Natural killer cell (primary cell): Measurements from ENCODE around the gene DOCK4. TPM values are rescaled to one million over a fixed set of nuclear protein-coding genes. Genes with fewer than 3 reads are reported as not detected.

Experiments used
- ATAC-seq, 3 donors: fragments of 150-1000 bp in 2 of 3; fragments of 200-7000 bp in 1 of 3; cut with Tn5 transposase; 1 replicate in 1 of 3; 2 replicates in 2 of 3; pipeline ENCODE4 v1.10.0; 2021; ENCODE audit warnings: mild to moderate bottlenecking in 2 of 3, moderate library complexity in 2 of 3
- DNase-seq, 2 donors: peaks; one replicate each; pipeline versions ENCODE4 v3.0.0 to v3.0.0-alpha.2; 2013 to 2021; ENCODE audit warnings: mixed read lengths in 1 of 2
- H3K27ac ChIP-seq: one replicate; pipeline ENCODE4 v1.5.1; 2013; ENCODE audit warnings: mild to moderate bottlenecking, low read length
- H3K27me3 ChIP-seq: one replicate; pipeline ENCODE4 v1.6.1; 2013; ENCODE audit warnings: low read length; ENCODE audit not compliant: control insufficient read depth, insufficient read depth
- H3K36me3 ChIP-seq: one replicate; pipeline ENCODE4 v1.6.1; 2013; ENCODE audit warnings: low read length; ENCODE audit not compliant: control insufficient read depth, insufficient read depth
- H3K4me1 ChIP-seq: one replicate; pipeline ENCODE4 v1.6.1; 2013; ENCODE audit warnings: low read length; ENCODE audit not compliant: control insufficient read depth, insufficient read depth
- H3K4me3 ChIP-seq: one replicate; pipeline ENCODE4 v1.5.1; 2013; ENCODE audit warnings: low read length
- H3K9me3 ChIP-seq: one replicate; pipeline ENCODE4 v1.6.1; 2013; ENCODE audit warnings: low read length; ENCODE audit not compliant: control insufficient read depth, insufficient read depth
- H3K27ac Mint-ChIP-seq, 2 donors: one replicate each; pipeline ENCODE4 v1.8.0; 2022; ENCODE audit warnings: mild to moderate bottlenecking in 2 of 2, mixed read lengths in 2 of 2, moderate library complexity in 1 of 2
- H3K27me3 Mint-ChIP-seq, 2 donors: one replicate each; pipeline ENCODE4 v1.8.0; 2022; ENCODE audit warnings: low read depth in 2 of 2, mixed read lengths in 2 of 2
- H3K36me3 Mint-ChIP-seq: one replicate; pipeline ENCODE4 v1.8.0; 2022; ENCODE audit warnings: mixed read lengths
- H3K4me1 Mint-ChIP-seq, 2 donors: one replicate each; pipeline ENCODE4 v1.8.0; 2022; ENCODE audit warnings: mixed read lengths in 2 of 2
- H3K4me3 Mint-ChIP-seq: one replicate; pipeline ENCODE4 v1.8.0; 2022; ENCODE audit warnings: mild to moderate bottlenecking, moderate library complexity, mixed read lengths
- H3K9me3 Mint-ChIP-seq, 2 donors: one replicate each; pipeline ENCODE4 v1.8.0; 2022; ENCODE audit warnings: mixed read lengths in 2 of 2
- CTCF ChIP-seq: fragments of 200-600 bp; IDR thresholded peaks from one replicate; pipeline ENCODE4 v1.8.0; 2022; ENCODE audit warnings: antibody characterized with exemption
- WGBS: methylation state at CpG from one replicate; pipeline ENCODE4 v1.1.7; 2013; ENCODE audit warnings: missing lambda C conversion rate; ENCODE audit not compliant: insufficient coverage; 5-methylcytosine and 5-hydroxymethylcytosine counted together
- intact Hi-C: fragments of 100-400 bp; cut with micrococcal nuclease; formaldehyde crosslinking; loops from one replicate; pipeline ENCODE4 v1.14.2; 2022
- total RNA-seq, 4 donors: library from RNA; stranded (reverse); fragments of 120-200 nt in 1 of 4; gene quantifications; one replicate each; pipeline versions ENCODE4 v1.2.3 to v1.2.4, GENCODE V29; 2013 to 2022

DOCK4 gene
- total RNA-seq, 3 donors from 2014 or later (not counting 1 experiment from before 2014, with no cell fraction given): 0.61 to 2.4 (median 0.89) TPM

GRCh38 chr7:112110175-112110574 is 96.0 kb downstream of the DOCK4 start:
- no peak for ATAC-seq
- no peaks in the 10 kb centered on the region for H3K36me3 ChIP-seq
- no peaks in the 10 kb centered on the region for H3K9me3 ChIP-seq
- 88% methylated on average over 2 of the region's 2 CpGs for WGBS
- no peak for DNase-seq
- no peak overlapping the region for H3K27ac ChIP-seq
- TF ChIP-seq CTCF: no peak
- peaks cover 0 to 2% of the 10 kb centered on the region in 2 donors for H3K9me3 Mint-ChIP-seq
- no peak overlapping the region for H3K4me3 Mint-ChIP-seq
- intact Hi-C loops: no loop called here
- H3K27ac Mint-ChIP-seq: no peak overlapping the region
- H3K27me3 ChIP-seq: peaks cover 3% of the 10 kb centered on the region
- H3K27me3 Mint-ChIP-seq: peaks cover 0 to 9% of the 10 kb centered on the region in 2 donors
- H3K4me3 ChIP-seq: no peak overlapping the region
- no peaks in the 10 kb centered on the region for H3K4me1 ChIP-seq
- H3K4me1 Mint-ChIP-seq: no peaks in the 10 kb centered on the region
- H3K36me3 Mint-ChIP-seq: no peaks in the 10 kb centered on the region

- DNase-seq (no peak), ATAC-seq (no peak)
- Mint-ChIP-seq H3K36me3 (no peaks in the 10 kb centered on the region), H3K9me3 (peaks cover 0 to 2% of the 10 kb centered on the region in 2 donors), H3K4me3 (no peak overlapping the region), H3K4me1 (no peaks in the 10 kb centered on the region), H3K27ac (no peak overlapping the region), H3K27me3 (peaks cover 7 to 8% of the 10 kb centered on the region in 2 donors)
- intact Hi-C loops: no loop called here
- Histone ChIP-seq H3K9me3 (no peaks in the 10 kb centered on the region), H3K36me3 (no peaks in the 10 kb centered on the region), H3K4me3 (no peak overlapping the region), H3K27me3 (peaks cover 3% of the 10 kb centered on the region), H3K4me1 (no peaks in the 10 kb centered on the region), H3K27ac (no peak overlapping the region)
- no peak for TF ChIP-seq CTCF
- WGBS: 90% methylated on average over 2 of the region's 2 CpGs
Observed at GRCh38 chr7:112108981-112109380, 97.2 kb downstream of the DOCK4 start.

- no peak overlapping the region for H3K4me3 ChIP-seq
- Mint-ChIP-seq H3K4me1 (no peaks in the 10 kb centered on the region), H3K36me3 (no peaks in the 10 kb centered on the region), H3K4me3 (no peak overlapping the region), H3K9me3 (no peaks in the 10 kb centered on the region), H3K27me3 (peaks cover 3 to 7% of the 10 kb centered on the region in 2 donors), H3K27ac (no peak overlapping the region)
- TF ChIP-seq CTCF: no peak
- no peak overlapping the region for H3K27ac ChIP-seq
- no peaks in the 10 kb centered on the region for H3K4me1 ChIP-seq
- intact Hi-C loops: no loop called here
- ATAC-seq (no peak), DNase-seq (no peak)
- 38% methylated on average over 7 of the region's 8 CpGs for WGBS
- H3K36me3 ChIP-seq: no peaks in the 10 kb centered on the region
- H3K27me3 ChIP-seq: peaks cover 3% of the 10 kb centered on the region
- H3K9me3 ChIP-seq: no peaks in the 10 kb centered on the region
Observed at GRCh38 chr7:112105584-112106530, 100.3 kb downstream of the DOCK4 start.
